Adrenal gland (tissue), 5 donors: ENCODE measurements around the gene PPP1R14B.

Source experiments
- CTCF ChIP-seq, 6 experiments: fragments of 450-650 bp in 4 of 6; fragments of 200-600 bp in 2 of 6; sonication (generic) in 1 of 6; IDR thresholded peaks; 1 replicate in 5 of 6; 2 replicates in 1 of 6; pipeline versions ENCODE4 v1.5.1 to v1.8.0; 2016 to 2021; ENCODE audit warnings: antibody characterized with exemption in 6 of 6, mild to moderate bottlenecking in 2 of 6, moderate library complexity in 1 of 6
- POLR2A ChIP-seq, 2 donors: fragments of 450-650 bp; IDR thresholded peaks; one replicate each; pipeline ENCODE4 v1.6.1; 2017; ENCODE audit warnings: antibody characterized with exemption in 2 of 2, mild to moderate bottlenecking in 2 of 2, moderate library complexity in 1 of 2
- donor health status: DM: no; HTN: no; CAD: no.

- TF ChIP-seq CTCF (IDR thresholded peaks at IDR 0.05) (no peak), POLR2A (IDR thresholded peaks at IDR 0.05) (peak; percentile 23 to 46)
Measured at GRCh38 chr11:64230171-64230984, 16.4 kb downstream of the PPP1R14B start, which contains the start of gene DNAJC4.
